K562 (cell line): ENCODE data around the gene PTTG1IP. TPM values are rescaled to one million over a fixed set of nuclear protein-coding genes. Genes with fewer than 3 reads are reported as not detected.

Experiments used
- ATAC-seq: fragments of 200-7000 bp; cut with Tn5 transposase; 3 replicates; pipeline ENCODE4 v1.9.1; 2020; ENCODE audit warnings: moderate library complexity
- BruUV-seq: library from RNA; stranded (reverse); fragments of 400-500 nt; replicated peaks from 2 replicates; lab custom pipeline; 2021; lab: Mats Ljungman, UMichigan
- CTCF ChIA-PET: fragments of 300-600 bp; formaldehyde crosslinking; extraction: SDS; loops from one replicate; lab custom pipeline; 2021; ENCODE audit warnings: low intra/inter-chr PET ratio; lab: Yijun Ruan, JAX
- POLR2A ChIA-PET: fragments of 300-600, 350-650 bp; sonication (Branson Sonifier 250); formaldehyde crosslinking; extraction: SDS; loops from one replicate; lab custom pipeline; 2021; ENCODE audit warnings: antibody characterized with exemption, inconsistent platforms; lab: Yijun Ruan, JAX
- DNase-seq, 4 experiments: peaks; one replicate each; pipeline versions ENCODE4 v3.0.0 to v3.0.0-alpha.2; 2011 to 2018; ENCODE audit warnings: low spot score in 3 of 4, mixed read lengths in 3 of 4; ENCODE audit errors: extremely low read depth in 1 of 4
- FAIRE-seq: peaks from 2 replicates; lab custom pipeline; 2011; peaks lifted over from hg19 to GRCh38; lab: Jason Lieb, UNC
- H2AFZ ChIP-seq: 2 replicates; pipeline ENCODE4 v1.6.0; 2011; ENCODE audit warnings: low read depth, low read length, control low read depth, inconsistent platforms
- H3K27ac ChIP-seq: fragments of 200-600 bp; 3 replicates; pipeline ENCODE4 v1.8.0; 2011; ENCODE audit warnings: low read depth, mild to moderate bottlenecking, control low read depth, inconsistent platforms, low read length, moderate library complexity, mixed read lengths; ENCODE audit errors: extremely low read depth
- H3K27me3 ChIP-seq, 2 experiments: fragments of 300-600 bp in 1 of 2; 2 replicates in 1 of 2; 3 replicates in 1 of 2; pipeline versions ENCODE4 v1.6.0 to v1.8.0; 2011; ENCODE audit warnings: inconsistent platforms in 2 of 2, low read length in 2 of 2, mild to moderate bottlenecking in 1 of 2, mixed read lengths in 1 of 2, moderate library complexity in 1 of 2; ENCODE audit not compliant: control insufficient read depth in 2 of 2, insufficient read depth in 2 of 2
- H3K36me3 ChIP-seq: fragments of 300-600 bp; 3 replicates; pipeline ENCODE4 v1.8.0; 2011; ENCODE audit warnings: mild to moderate bottlenecking, low read length, inconsistent platforms; ENCODE audit not compliant: control insufficient read depth, insufficient read depth
- H3K4me1 ChIP-seq, 2 experiments: fragments of 200-600 bp in 1 of 2; replicated peaks in 1 of 2; 2 replicates in 1 of 2; 3 replicates in 1 of 2; pipeline versions ENCODE4 v1.5.1 to v1.8.0; 2011; ENCODE audit warnings: inconsistent platforms in 2 of 2, low read length in 2 of 2, mild to moderate bottlenecking in 1 of 2, mixed read lengths in 1 of 2, moderate library complexity in 1 of 2; ENCODE audit not compliant: control insufficient read depth in 2 of 2, insufficient read depth in 2 of 2
- H3K4me2 ChIP-seq: 2 replicates; pipeline ENCODE4 v1.6.1; 2011; ENCODE audit warnings: low read length, control low read depth, inconsistent platforms, mixed read lengths; ENCODE audit not compliant: insufficient read depth
- H3K4me3 ChIP-seq: fragments of 200-600 bp; sonication (generic), shearing (Covaris generic); 2 replicates; pipeline ENCODE4 v1.5.1; 2016; ENCODE audit warnings: control low read depth, inconsistent platforms
- H3K79me2 ChIP-seq: fragments of 200-600 bp; 3 replicates; pipeline ENCODE4 v1.8.0; 2011; ENCODE audit warnings: low read length, inconsistent platforms; ENCODE audit not compliant: control insufficient read depth, insufficient read depth
- H3K9ac ChIP-seq, 2 experiments: 2 replicates each; pipeline versions ENCODE4 v1.6.0 to v1.6.1; 2011; ENCODE audit warnings: low read depth in 2 of 2, low read length in 2 of 2, control low read depth in 1 of 2, inconsistent platforms in 1 of 2, mild to moderate bottlenecking in 1 of 2, mixed read lengths in 1 of 2; ENCODE audit not compliant: insufficient read depth in 1 of 2
- H3K9me1 ChIP-seq: one replicate; pipeline ENCODE4 v1.6.0; 2011; ENCODE audit warnings: inconsistent platforms, mild to moderate bottlenecking, low read length, moderate library complexity; ENCODE audit not compliant: control insufficient read depth, insufficient read depth
- H3K9me3 ChIP-seq: replicated peaks from 2 replicates; pipeline ENCODE4 v1.5.1; 2011; ENCODE audit warnings: low read depth, low read length, inconsistent platforms; ENCODE audit not compliant: control insufficient read depth, insufficient read depth
- H4K20me1 ChIP-seq: replicated peaks from 2 replicates; pipeline ENCODE4 v1.6.1; 2011; ENCODE audit warnings: low read length, inconsistent platforms, mixed read lengths; ENCODE audit not compliant: control insufficient read depth, insufficient read depth
- ELF2 ChIP-seq: fragments of 250-450 bp; sonication (Bioruptor Pico); IDR thresholded peaks from 2 replicates; pipeline ENCODE4 v1.5.0; 2021; ENCODE audit warnings: mild to moderate bottlenecking
- KDM5B ChIP-seq: fragments of 200-600 bp; sonication (generic); IDR thresholded peaks from 2 replicates; pipeline ENCODE4 v1.6.1; 2012; ENCODE audit warnings: low read depth, mild to moderate bottlenecking, moderate library complexity, low read length, control low read depth, inconsistent platforms; ENCODE audit not compliant: insufficient replicate concordance
- POLR2A ChIP-seq: fragments of 450-650 bp; conservative IDR thresholded peaks from 2 replicates; pipeline ENCODE4 v1.6.1; 2016
- WGBS: fragments of 100-300 bp; shearing (Covaris generic); methylation state at CpG from one replicate; pipeline ENCODE4 v1.1.6; 2016; ENCODE audit warnings: low coverage, mixed read lengths; ENCODE audit not compliant: insufficient coverage; ENCODE audit errors: missing lambda C conversion rate; 5-methylcytosine and 5-hydroxymethylcytosine counted together
- in situ Hi-C: fragments of 300-500 bp; cut with MboI; formaldehyde crosslinking; loops from 4 replicates; pipeline ENCODE4 v1.15.0; 2018; ENCODE audit warnings: inconsistent platforms, mixed read lengths
- intact Hi-C: fragments of 100-400 bp; cut with micrococcal nuclease; formaldehyde crosslinking; loops from 2 replicates; pipeline ENCODE4 v1.14.2; 2022
- polyA plus RNA-seq, 8 experiments: library from polyadenylated mRNA; depleted of rRNA in 4 of 8; stranded (reverse) in 5 of 8; unstranded in 3 of 8; fragments of >200 nt; fragmentation: Nextera tagmentation in 2 of 8; fragmentation: Illumina TruSeq in 1 of 8; extraction: Ambion mirVana in 2 of 8; extraction: Trizol in 1 of 8; gene quantifications; 2 replicates each; pipeline versions ENCODE4 v1.2.1 to v1.2.3, GENCODE V29; 2011 to 2014; ENCODE audit warnings: inconsistent platforms in 1 of 8, missing spikeins in 1 of 8
- total RNA-seq, 7 experiments: library from RNA; depleted of rRNA in 6 of 7; stranded (reverse); fragments of >200 nt in 6 of 7; fragmentation: Illumina TruSeq in 2 of 7; extraction: Trizol in 2 of 7; gene quantifications; 2 replicates each; pipeline versions ENCODE4 v1.2.1 to v1.2.3, GENCODE V29; 2011 to 2021; ENCODE audit warnings: low replicate concordance in 1 of 7
- TF ChIP-seq, protein P1 (sequence below): IDR thresholded peaks from 2 replicates; pipeline ENCODE4 v1.6.1; 2014; ENCODE audit warnings: antibody characterized with exemption

PTTG1IP gene
- total and polyA plus RNA-seq, 9 of the 15 experiments (the other 6 are each of a cell fraction or from before 2014, with no cell fraction given) = 5.0 to 99.3 (median 82.4) TPM

DNA sequence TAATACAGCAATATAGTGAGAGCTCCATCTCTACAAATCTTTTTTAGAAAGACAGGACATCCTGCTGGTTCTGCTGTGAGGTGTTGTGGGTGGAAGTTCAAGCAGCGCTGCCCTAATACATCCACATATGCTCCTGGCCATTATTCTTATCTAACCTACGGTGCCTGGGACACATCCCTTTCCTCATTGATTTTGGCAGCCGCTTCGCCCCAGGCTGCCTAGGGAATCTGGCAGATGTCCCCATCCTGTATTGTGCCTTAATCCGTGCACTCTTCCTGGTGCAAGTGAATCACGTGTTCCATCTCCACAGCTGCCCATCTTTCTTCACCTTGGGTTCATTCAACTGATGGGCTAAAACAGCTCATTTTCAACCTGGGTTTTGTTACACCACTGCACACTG lies 68.7 kb downstream of the PTTG1IP start:
- H3K27ac ChIP-seq = no peak overlapping the region
- H3K9me1 ChIP-seq = no peaks in the 10 kb centered on the region
- H2AFZ ChIP-seq = no peak overlapping the region
- peaks cover 8% of the 10 kb centered on the region; the same call in 1 of the 2 replicates for H4K20me1 ChIP-seq
- ATAC-seq (no peak), FAIRE-seq (no peak), DNase-seq (no peak)
- WGBS = 91% methylated on average over 6 of the region's 6 CpGs
- in situ Hi-C loops = no loop called here
- intact Hi-C loops = loop anchor here (5.0 kb wide), 1 partner anchor 43 kb away; no protein-coding TSS in a partner anchor
- H3K9ac ChIP-seq = no peak overlapping the region
- H3K36me3 ChIP-seq = peaks cover 79% of the 10 kb centered on the region
- peaks cover 40% of the 10 kb centered on the region for H3K79me2 ChIP-seq
- no peak overlapping the region for H3K4me3 ChIP-seq
- H3K4me1 ChIP-seq = peaks cover 19 to 26% of the 10 kb centered on the region in 2 experiments
- TF ChIP-seq POLR2A (peak; percentile 45; the same call in 1 of the 2 replicates), KDM5B (peak; percentile 25), ELF2 (0 out of 2 replicates have a peak, but pooled peaks have one; percentile 30)
- TF ChIP-seq, protein P1, sequence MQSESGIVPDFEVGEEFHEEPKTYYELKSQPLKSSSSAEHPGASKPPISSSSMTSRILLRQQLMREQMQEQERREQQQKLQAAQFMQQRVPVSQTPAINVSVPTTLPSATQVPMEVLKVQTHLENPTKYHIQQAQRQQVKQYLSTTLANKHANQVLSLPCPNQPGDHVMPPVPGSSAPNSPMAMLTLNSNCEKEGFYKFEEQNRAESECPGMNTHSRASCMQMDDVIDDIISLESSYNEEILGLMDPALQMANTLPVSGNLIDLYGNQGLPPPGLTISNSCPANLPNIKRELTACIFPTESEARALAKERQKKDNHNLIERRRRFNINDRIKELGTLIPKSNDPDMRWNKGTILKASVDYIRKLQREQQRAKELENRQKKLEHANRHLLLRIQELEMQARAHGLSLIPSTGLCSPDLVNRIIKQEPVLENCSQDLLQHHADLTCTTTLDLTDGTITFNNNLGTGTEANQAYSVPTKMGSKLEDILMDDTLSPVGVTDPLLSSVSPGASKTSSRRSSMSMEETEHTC = no peak
- POLR2A ChIA-PET = interaction anchor here (0.6 to 5.5 kb wide), 7 partner anchors 8 to 112 kb away, joined by 3 to 33 read pairs (median 10); partner anchors contain the start of gene SUMO3
- no peaks in the 10 kb centered on the region for H3K27me3 ChIP-seq
- CTCF ChIA-PET = no interaction called here
- BruUV-seq = no TSS peak
- no peak overlapping the region for H3K4me2 ChIP-seq
- no peaks in the 10 kb centered on the region for H3K9me3 ChIP-seq
